GM12892 (cell line): ENCODE data around the gene DIAPH1.
"Not testable (repeated sequence)": the region's sequence is repeated elsewhere in the genome, so short reads cannot be mapped to it uniquely, and the experiment has no call there.

Experiments used
- DNase-seq: peaks from one replicate; pipeline ENCODE4 v3.0.0; 2011; ENCODE audit not compliant: insufficient read length
- FAIRE-seq: peaks from 2 replicates; lab custom pipeline; 2011; peaks lifted over from hg19 to GRCh38; lab: Jason Lieb, UNC
- POLR2A ChIP-seq: IDR thresholded peaks from 2 replicates; pipeline ENCODE4 v1.6.1; 2011; ENCODE audit warnings: low read depth, low read length, control low read depth
- POLR2AphosphoS5 ChIP-seq: IDR thresholded peaks from 2 replicates; pipeline ENCODE4 v1.6.1; 2011; ENCODE audit warnings: low read depth, low read length, control low read depth
- TAF1 ChIP-seq: IDR thresholded peaks from 2 replicates; pipeline ENCODE4 v1.6.1; 2011; ENCODE audit warnings: low read depth, mild to moderate bottlenecking, control low read depth, low read length, borderline replicate concordance

DIAPH1 gene

GRCh38 chr5:141623611-141624010 is 4.8 kb upstream of the DIAPH1 start:
- TF ChIP-seq POLR2A (no peak), POLR2AphosphoS5 (no peak), TAF1 (no peak)
- DNase-seq (no peak), FAIRE-seq (peak; percentile 67)

GRCh38 chr5:141623186-141623585 is 4.4 kb upstream of the DIAPH1 start:
- peak; percentile 71 for FAIRE-seq
- TF ChIP-seq POLR2A, result no peak
- no peak for TF ChIP-seq POLR2AphosphoS5
- TF ChIP-seq TAF1, result no peak
- DNase-seq, result no peak

- FAIRE-seq (peak; percentile 64), DNase-seq (no peak)
- TF ChIP-seq TAF1 (no peak), POLR2A (no peak), POLR2AphosphoS5 (no peak; the same call in 1 of the 2 replicates)
These were observed 583 bp downstream of the DIAPH1 start for GRCh38 chr5:141618030-141618803.

GRCh38 chr5:141617682-141618029 is 1.1 kb downstream of the DIAPH1 start:
- FAIRE-seq (peak; percentile 78), DNase-seq (no peak)
- TF ChIP-seq POLR2AphosphoS5 (no peak), TAF1 (no peak), POLR2A (no peak)

- no peak for TF ChIP-seq POLR2AphosphoS5
- TF ChIP-seq TAF1, result no peak
- no peak for TF ChIP-seq POLR2A
- DNase-seq, result no peak
- no peak for FAIRE-seq
These were observed 1.7 kb downstream of the DIAPH1 start for GRCh38 chr5:141617128-141617527.

GRCh38 chr5:141615991-141616720 is 2.6 kb downstream of the DIAPH1 start:
- no peak for FAIRE-seq
- DNase-seq, result no peak
- TF ChIP-seq POLR2A, result no peak
- no peak for TF ChIP-seq TAF1
- TF ChIP-seq POLR2AphosphoS5, result no peak

- no peak for TF ChIP-seq POLR2AphosphoS5
- TF ChIP-seq POLR2A, result no peak
- no peak for TF ChIP-seq TAF1
- no peak for DNase-seq
- FAIRE-seq, result peak; percentile 46
These were observed 5.5 kb downstream of the DIAPH1 start for GRCh38 chr5:141613344-141613743.

GRCh38 chr5:141611289-141611688 is 7.5 kb downstream of the DIAPH1 start:
- no peak for TF ChIP-seq TAF1
- TF ChIP-seq POLR2AphosphoS5, result no peak
- TF ChIP-seq POLR2A, result no peak
- FAIRE-seq (no peak), DNase-seq (no peak)

GRCh38 chr5:141609921-141610320 is 8.9 kb downstream of the DIAPH1 start:
- DNase-seq, FAIRE-seq: not testable (repeated sequence)

GRCh38 chr5:141609044-141609443 is 9.8 kb downstream of the DIAPH1 start:
- TF ChIP-seq TAF1, result no peak
- no peak for TF ChIP-seq POLR2A
- TF ChIP-seq POLR2AphosphoS5, result no peak
- FAIRE-seq (no peak), DNase-seq (no peak)

- TF ChIP-seq POLR2A (no peak), TAF1 (no peak), POLR2AphosphoS5 (no peak)
- no peak for FAIRE-seq
- no peak for DNase-seq
These were observed 10.2 kb downstream of the DIAPH1 start for GRCh38 chr5:141608557-141608956.

GRCh38 chr5:141608046-141608445 is 10.8 kb downstream of the DIAPH1 start:
- no peak for FAIRE-seq
- TF ChIP-seq TAF1, result no peak
- no peak for TF ChIP-seq POLR2A
- no peak for TF ChIP-seq POLR2AphosphoS5
- no peak for DNase-seq
